Stomach smooth muscle (tissue), 2 donors: ENCODE results near the gene WDFY4.

Source experiments
- H3K27ac ChIP-seq: one replicate; pipeline ENCODE4 v1.7.0; 2013; ENCODE audit warnings: mild to moderate bottlenecking, low read length, inconsistent platforms
- H3K27me3 ChIP-seq, 2 donors: one replicate each; pipeline ENCODE4 v1.7.0; 2013; ENCODE audit warnings: low read length in 2 of 2; ENCODE audit not compliant: insufficient read depth in 2 of 2, control insufficient read depth in 1 of 2
- H3K36me3 ChIP-seq, 2 donors: one replicate each; pipeline ENCODE4 v1.7.0; 2013; ENCODE audit warnings: low read length in 2 of 2; ENCODE audit not compliant: control insufficient read depth in 2 of 2, insufficient read depth in 2 of 2
- H3K4me1 ChIP-seq: one replicate; pipeline ENCODE4 v1.7.0; 2013; ENCODE audit warnings: low read length; ENCODE audit not compliant: control insufficient read depth, insufficient read depth
- H3K4me3 ChIP-seq, 2 donors: one replicate each; pipeline ENCODE4 v1.7.0; 2013; ENCODE audit warnings: low read length in 2 of 2
- H3K9ac ChIP-seq, 2 donors: one replicate each; pipeline ENCODE4 v1.7.0; 2013; ENCODE audit warnings: low read length in 2 of 2, mild to moderate bottlenecking in 1 of 2
- H3K9me3 ChIP-seq, 2 donors: one replicate each; pipeline ENCODE4 v1.7.0; 2013; ENCODE audit warnings: low read length in 2 of 2; ENCODE audit not compliant: control insufficient read depth in 2 of 2
- donor health status: healthy.
- donor health status: Pancreatic carcinoma.

Gene WDFY4

GRCh38 chr10:48656914-48657305, 27.8 kb upstream of the WDFY4 start:
- peak overlapping the region; percentile 61 to 68 for H3K4me3 ChIP-seq

GRCh38 chr10:48657416-48657815, 27.3 kb upstream of the WDFY4 start:
- peaks cover 15% of the 10 kb centered on the region for H3K4me1 ChIP-seq

More at GRCh38 chr10:48656914-48657305, 27.8 kb upstream of the WDFY4 start:
- peaks cover 15% of the 10 kb centered on the region for H3K4me1 ChIP-seq
- peaks cover 4 to 7% of the 10 kb centered on the region in 2 donors for H3K27me3 ChIP-seq
- H3K9me3 ChIP-seq = no peaks in the 10 kb centered on the region
- no peak overlapping the region for H3K27ac ChIP-seq
- peak overlapping the region in 1 of 2 donors; percentile 40 for H3K9ac ChIP-seq
- H3K36me3 ChIP-seq = no peaks in the 10 kb centered on the region

GRCh38 chr10:48658243-48658974, 26.3 kb upstream of the WDFY4 start:
- Histone ChIP-seq H3K36me3 (no peaks in the 10 kb centered on the region), H3K9me3 (no peaks in the 10 kb centered on the region), H3K27ac (no peak overlapping the region), H3K4me3 (no peak overlapping the region), H3K4me1 (peaks cover 15% of the 10 kb centered on the region), H3K9ac (no peak overlapping the region), H3K27me3 (peaks cover 4 to 11% of the 10 kb centered on the region in 2 donors)

More at GRCh38 chr10:48657416-48657815, 27.3 kb upstream of the WDFY4 start:
- H3K27me3 ChIP-seq = peaks cover 4 to 8% of the 10 kb centered on the region in 2 donors
- H3K9me3 ChIP-seq = no peaks in the 10 kb centered on the region
- H3K4me3 ChIP-seq = no peak overlapping the region
- H3K27ac ChIP-seq = no peak overlapping the region
- no peak overlapping the region for H3K9ac ChIP-seq
- no peaks in the 10 kb centered on the region for H3K36me3 ChIP-seq

- Histone ChIP-seq H3K27ac (no peak overlapping the region), H3K9me3 (no peaks in the 10 kb centered on the region), H3K4me1 (peaks cover 15% of the 10 kb centered on the region), H3K9ac (no peak overlapping the region), H3K36me3 (no peaks in the 10 kb centered on the region), H3K4me3 (no peak overlapping the region), H3K27me3 (peaks cover 4 to 11% of the 10 kb centered on the region in 2 donors)
Observed at GRCh38 chr10:48658975-48659269, 25.8 kb upstream of the WDFY4 start.

GRCh38 chr10:48659790-48660189, 24.9 kb upstream of the WDFY4 start:
- no peak overlapping the region for H3K4me3 ChIP-seq
- H3K9ac ChIP-seq = no peak overlapping the region
- H3K27ac ChIP-seq = no peak overlapping the region
- H3K9me3 ChIP-seq = no peaks in the 10 kb centered on the region
- no peaks in the 10 kb centered on the region for H3K36me3 ChIP-seq
- peaks cover 15% of the 10 kb centered on the region for H3K4me1 ChIP-seq
- peaks cover 4 to 11% of the 10 kb centered on the region in 2 donors for H3K27me3 ChIP-seq

- Histone ChIP-seq H3K27ac (no peak overlapping the region), H3K36me3 (no peaks in the 10 kb centered on the region), H3K4me1 (peaks cover 5% of the 10 kb centered on the region), H3K27me3 (peaks cover 4 to 11% of the 10 kb centered on the region in 2 donors), H3K4me3 (no peak overlapping the region), H3K9me3 (no peaks in the 10 kb centered on the region), H3K9ac (no peak overlapping the region)
Observed at GRCh38 chr10:48661441-48661840, 23.2 kb upstream of the WDFY4 start.

GRCh38 chr10:48667960-48668590, 16.6 kb upstream of the WDFY4 start:
- no peak overlapping the region for H3K27ac ChIP-seq
- no peaks in the 10 kb centered on the region for H3K9me3 ChIP-seq
- H3K4me3 ChIP-seq = no peak overlapping the region
- no peaks in the 10 kb centered on the region for H3K36me3 ChIP-seq
- H3K9ac ChIP-seq = no peak overlapping the region
- H3K27me3 ChIP-seq = peaks cover 0 to 11% of the 10 kb centered on the region in 2 donors
- no peaks in the 10 kb centered on the region for H3K4me1 ChIP-seq

GRCh38 chr10:48670978-48671913, 13.4 kb upstream of the WDFY4 start:
- H3K36me3 ChIP-seq = no peaks in the 10 kb centered on the region
- no peak overlapping the region for H3K4me3 ChIP-seq
- H3K9me3 ChIP-seq = no peaks in the 10 kb centered on the region
- no peak overlapping the region for H3K27ac ChIP-seq
- H3K27me3 ChIP-seq = peaks cover 0 to 11% of the 10 kb centered on the region in 2 donors
- no peaks in the 10 kb centered on the region for H3K4me1 ChIP-seq
- no peak overlapping the region for H3K9ac ChIP-seq

GRCh38 chr10:48671914-48672595, 12.6 kb upstream of the WDFY4 start:
- H3K4me1 ChIP-seq = no peaks in the 10 kb centered on the region
- H3K36me3 ChIP-seq = no peaks in the 10 kb centered on the region
- H3K9ac ChIP-seq = no peak overlapping the region
- peaks cover 0 to 11% of the 10 kb centered on the region in 2 donors for H3K27me3 ChIP-seq
- H3K4me3 ChIP-seq = no peak overlapping the region
- no peak overlapping the region for H3K27ac ChIP-seq
- H3K9me3 ChIP-seq = no peaks in the 10 kb centered on the region

GRCh38 chr10:48672596-48673265, 11.9 kb upstream of the WDFY4 start:
- Histone ChIP-seq H3K4me3 (no peak overlapping the region), H3K27me3 (peaks cover 0 to 11% of the 10 kb centered on the region in 2 donors), H3K27ac (no peak overlapping the region)

More at GRCh38 chr10:48672596-48673265, 11.9 kb upstream of the WDFY4 start:
- H3K4me1 ChIP-seq = no peaks in the 10 kb centered on the region
- H3K9me3 ChIP-seq = peaks cover 3% of the 10 kb centered on the region in 2 donors
- H3K36me3 ChIP-seq = no peaks in the 10 kb centered on the region
- H3K9ac ChIP-seq = no peak overlapping the region
